Ascending aorta (tissue), 2 donors: ENCODE measurements around the gene SLC9A9. TPM values are rescaled to one million over a fixed set of nuclear protein-coding genes. Genes with fewer than 3 reads are reported as not detected.

Experiments used
- DNase-seq, 2 donors: peaks; one replicate each; pipeline ENCODE4 v3.0.0-alpha.2; 2019; ENCODE audit warnings: low spot score in 2 of 2
- H3K27ac ChIP-seq, 2 donors: fragments of 200-600 bp; sonication (generic); one replicate each; pipeline ENCODE4 v1.5.1; 2016 to 2017; ENCODE audit warnings: mild to moderate bottlenecking in 1 of 2
- H3K27me3 ChIP-seq: fragments of 200-600 bp; sonication (generic); one replicate; pipeline ENCODE4 v1.5.1; 2017
- H3K36me3 ChIP-seq, 2 donors: fragments of 200-600 bp; sonication (generic); one replicate each; pipeline ENCODE4 v1.5.1; 2016
- H3K4me1 ChIP-seq, 2 donors: fragments of 200-600 bp; sonication (generic); one replicate each; pipeline ENCODE4 v1.5.1; 2016 to 2017; ENCODE audit warnings: mild to moderate bottlenecking in 1 of 2
- H3K4me3 ChIP-seq, 2 donors: fragments of 200-600 bp; sonication (generic); one replicate each; pipeline ENCODE4 v1.5.1; 2016 to 2017; ENCODE audit warnings: mild to moderate bottlenecking in 1 of 2
- H3K9me3 ChIP-seq, 2 donors: fragments of 200-600 bp; sonication (generic); one replicate each; pipeline ENCODE4 v1.5.1; 2016
- intact Hi-C: fragments of 100-400 bp; cut with DNase I; formaldehyde crosslinking; loops from one replicate; pipeline ENCODE4 v1.15.1; 2023
- total RNA-seq: library from RNA; depleted of rRNA; stranded (reverse); fragments of >200 nt; gene quantifications from one replicate; pipeline ENCODE4 v1.1.0, GENCODE V29; 2016
- TF ChIP-seq, protein P1 (sequence below), 3 experiments: fragments of 200-600 bp in 2 of 3; fragments of 450-650 bp in 1 of 3; sonication (generic) in 2 of 3; IDR thresholded peaks; one replicate each; pipeline ENCODE4 v1.5.1; 2016 to 2019; ENCODE audit warnings: antibody characterized with exemption in 3 of 3, mild to moderate bottlenecking in 1 of 3, moderate library complexity in 1 of 3

SLC9A9 gene
- total RNA-seq, 1 donor from 2014 or later, result 63.4 TPM

DNA sequence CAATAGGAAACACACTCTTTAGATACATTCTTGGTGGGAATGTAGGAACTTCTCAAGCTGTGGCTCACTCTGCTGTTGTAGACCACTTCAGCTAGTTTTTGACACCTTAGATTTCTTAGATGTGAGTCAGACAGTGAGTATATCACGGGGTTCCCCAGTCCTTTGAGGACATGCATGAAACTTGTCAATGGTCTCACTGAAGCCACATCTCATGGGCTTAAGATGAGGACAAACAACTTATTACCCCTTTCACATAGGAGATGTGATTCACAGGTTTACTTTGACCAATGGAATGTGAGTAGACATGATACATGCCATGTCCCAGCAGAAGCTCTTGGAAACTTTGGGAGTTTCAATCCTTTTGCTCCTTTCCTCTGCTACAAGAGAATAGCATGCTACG lies 403.1 kb downstream of the SLC9A9 start:
- Histone ChIP-seq H3K9me3 (no peaks in the 10 kb centered on the region), H3K4me3 (no peak overlapping the region), H3K27ac (no peak overlapping the region), H3K36me3 (no peaks in the 10 kb centered on the region), H3K4me1 (peaks cover 0 to 7% of the 10 kb centered on the region in 2 donors), H3K27me3 (no peaks in the 10 kb centered on the region)
- TF ChIP-seq, protein P1, sequence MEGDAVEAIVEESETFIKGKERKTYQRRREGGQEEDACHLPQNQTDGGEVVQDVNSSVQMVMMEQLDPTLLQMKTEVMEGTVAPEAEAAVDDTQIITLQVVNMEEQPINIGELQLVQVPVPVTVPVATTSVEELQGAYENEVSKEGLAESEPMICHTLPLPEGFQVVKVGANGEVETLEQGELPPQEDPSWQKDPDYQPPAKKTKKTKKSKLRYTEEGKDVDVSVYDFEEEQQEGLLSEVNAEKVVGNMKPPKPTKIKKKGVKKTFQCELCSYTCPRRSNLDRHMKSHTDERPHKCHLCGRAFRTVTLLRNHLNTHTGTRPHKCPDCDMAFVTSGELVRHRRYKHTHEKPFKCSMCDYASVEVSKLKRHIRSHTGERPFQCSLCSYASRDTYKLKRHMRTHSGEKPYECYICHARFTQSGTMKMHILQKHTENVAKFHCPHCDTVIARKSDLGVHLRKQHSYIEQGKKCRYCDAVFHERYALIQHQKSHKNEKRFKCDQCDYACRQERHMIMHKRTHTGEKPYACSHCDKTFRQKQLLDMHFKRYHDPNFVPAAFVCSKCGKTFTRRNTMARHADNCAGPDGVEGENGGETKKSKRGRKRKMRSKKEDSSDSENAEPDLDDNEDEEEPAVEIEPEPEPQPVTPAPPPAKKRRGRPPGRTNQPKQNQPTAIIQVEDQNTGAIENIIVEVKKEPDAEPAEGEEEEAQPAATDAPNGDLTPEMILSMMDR (IDR thresholded peaks at IDR 0.05), result no peak
- no peak for DNase-seq
- intact Hi-C loops, result no loop called here

DNA sequence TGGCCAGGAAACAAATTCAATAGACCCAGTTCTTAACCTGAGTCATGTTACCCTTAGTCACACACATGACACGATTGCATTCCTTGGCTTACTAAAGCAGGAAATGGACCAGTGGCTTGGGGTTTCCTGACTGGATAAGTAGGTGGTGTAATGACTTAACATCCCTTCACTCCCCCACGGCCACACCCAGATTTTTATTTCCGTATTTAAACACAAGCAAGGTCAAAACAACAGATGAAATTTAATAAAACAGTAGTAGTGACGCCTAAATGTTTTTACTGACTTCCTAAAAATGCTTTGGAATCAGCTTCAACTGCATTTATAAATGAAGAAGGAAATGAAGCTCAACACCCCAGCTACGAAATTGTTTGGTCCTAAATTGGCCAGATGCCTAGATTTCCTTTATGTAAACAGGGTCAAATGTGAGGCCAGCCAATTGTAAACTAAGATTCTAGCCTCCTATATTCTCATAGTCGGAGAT lies 404.4 kb downstream of the SLC9A9 start:
- intact Hi-C loops, result no loop called here
- H3K27ac ChIP-seq, result peak overlapping the region in 1 of 2 donors; percentile 59

DNA sequence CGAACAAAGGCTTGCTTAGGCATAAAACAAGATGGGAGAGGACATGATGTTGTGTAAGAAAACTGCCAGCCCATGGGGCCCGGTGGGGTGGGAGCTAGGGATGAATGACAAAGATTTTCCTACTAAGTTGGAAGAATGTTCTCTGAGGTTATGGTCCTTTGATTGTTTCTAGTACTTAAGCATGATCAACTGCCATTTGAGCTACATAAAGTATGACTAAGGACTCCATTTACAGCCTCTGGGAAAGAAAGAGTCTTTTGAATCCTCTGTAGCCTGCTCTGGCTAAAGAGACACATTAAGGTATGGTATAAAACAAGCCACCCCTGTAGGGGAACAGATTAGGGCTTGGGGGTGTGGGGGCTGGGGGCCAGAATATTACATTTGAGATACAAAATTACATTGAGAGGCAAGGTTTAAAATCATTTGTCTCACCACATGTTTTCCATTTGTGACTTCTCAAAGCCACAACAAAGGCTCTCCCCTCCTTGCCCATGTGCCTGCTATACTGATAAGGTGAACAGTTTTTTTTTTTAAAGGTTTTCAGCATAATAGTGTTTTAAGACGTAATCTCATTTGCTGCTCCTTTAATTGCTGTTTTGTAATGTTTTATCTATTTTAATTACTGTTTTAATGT lies 405.3 kb downstream of the SLC9A9 start:
- H3K27me3 ChIP-seq, result no peaks in the 10 kb centered on the region
- intact Hi-C loops, result no loop called here

More for the DNA sequence above, 404.4 kb downstream of the SLC9A9 start:
- DNase-seq, result peak; percentile 40 to 87
- TF ChIP-seq, protein P1 (IDR thresholded peaks at IDR 0.05), result no peak
- no peak overlapping the region for H3K4me3 ChIP-seq
- no peaks in the 10 kb centered on the region for H3K36me3 ChIP-seq
- peaks cover 0 to 7% of the 10 kb centered on the region in 2 donors for H3K4me1 ChIP-seq
- no peaks in the 10 kb centered on the region for H3K9me3 ChIP-seq
- no peaks in the 10 kb centered on the region for H3K27me3 ChIP-seq

GRCh38 chr3:143441516-143442171 lies 406.6 kb downstream of the SLC9A9 start:
- TF ChIP-seq, protein P1 (IDR thresholded peaks at IDR 0.05), result no peak
- H3K27ac ChIP-seq, result no peak overlapping the region
- no peaks in the 10 kb centered on the region for H3K36me3 ChIP-seq
- H3K9me3 ChIP-seq, result no peaks in the 10 kb centered on the region
- no peak overlapping the region for H3K4me3 ChIP-seq
- no peak for DNase-seq
- no peaks in the 10 kb centered on the region for H3K27me3 ChIP-seq
- peaks cover 0 to 7% of the 10 kb centered on the region in 2 donors for H3K4me1 ChIP-seq
- intact Hi-C loops, result no loop called here

More for the DNA sequence above, 405.3 kb downstream of the SLC9A9 start:
- TF ChIP-seq, protein P1 (IDR thresholded peaks at IDR 0.05), result no peak
- H3K4me1 ChIP-seq, result peaks cover 0 to 7% of the 10 kb centered on the region in 2 donors
- no peak for DNase-seq
- no peak overlapping the region for H3K27ac ChIP-seq
- H3K4me3 ChIP-seq, result no peak overlapping the region
- H3K36me3 ChIP-seq, result no peaks in the 10 kb centered on the region
- H3K9me3 ChIP-seq, result no peaks in the 10 kb centered on the region

DNA sequence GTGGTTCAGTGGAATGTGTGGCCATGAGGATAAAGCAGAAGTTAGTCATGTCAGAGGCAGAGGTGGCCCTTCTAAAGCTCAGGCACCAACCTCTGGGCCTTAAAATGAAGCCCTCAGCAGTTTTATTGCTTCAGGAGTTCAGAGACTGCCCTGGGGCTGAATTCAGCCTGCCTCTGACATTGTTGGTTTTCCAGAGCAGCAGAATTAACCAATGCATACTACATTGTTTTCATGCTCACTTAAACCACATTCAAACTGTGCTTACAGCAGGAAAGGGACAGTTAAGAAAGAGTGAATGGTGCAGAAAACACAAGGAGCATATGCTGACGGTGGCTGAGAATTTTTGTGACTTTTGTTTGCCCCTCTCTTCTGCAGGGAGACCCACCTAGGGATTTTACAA lies 408.5 kb downstream of the SLC9A9 start:
- Histone ChIP-seq H3K36me3 (no peaks in the 10 kb centered on the region), H3K27ac (no peak overlapping the region), H3K4me3 (no peak overlapping the region), H3K27me3 (no peaks in the 10 kb centered on the region), H3K9me3 (no peaks in the 10 kb centered on the region), H3K4me1 (peaks cover 0 to 7% of the 10 kb centered on the region in 2 donors)
- DNase-seq, result no peak
- TF ChIP-seq, protein P1 (IDR thresholded peaks at IDR 0.05), result no peak
- intact Hi-C loops, result no loop called here
